ENCODE measurements around the gene ADSS1. TPM values are rescaled to one million over a fixed set of nuclear protein-coding genes. Genes with fewer than 3 reads are reported as not detected.

The ADSS1 gene
- total and polyA plus RNA-seq, 8 donors = 3.5 to 6.8 (median 5.5) TPM

- Histone ChIP-seq H3K36me3 (peaks cover 0 to 7% (median 0%) of the 10 kb centered on the region in 3 donors), H3K4me3 (no peak overlapping the region), H3K4me1 (no peaks in the 10 kb centered on the region), H3K27ac (no peak overlapping the region), H3K27me3 (no peaks in the 10 kb centered on the region), H3K9me3 (no peaks in the 10 kb centered on the region)
- no peak for ATAC-seq
- no peak for DNase-seq
- WGBS, 2 donors = 85 to 94% methylated on average over 22 to 24 of the region's 24 CpGs
- no peak for TF ChIP-seq CTCF (IDR thresholded peaks at IDR 0.05)
- intact Hi-C loops (cut with DNase I) = no loop called here
- no peak for FAIRE-seq
Measured at GRCh38 chr14:104698688-104699425, 25.2 kb upstream of the ADSS1 start.

GRCh38 chr14:104699426-104699748 lies 24.6 kb upstream of the ADSS1 start:
- FAIRE-seq = no peak
- WGBS, 2 donors = 90 to 97% methylated on average over 12 of the region's 12 CpGs

GRCh38 chr14:104700225-104700651 lies 23.8 kb upstream of the ADSS1 start:
- Histone ChIP-seq H3K27me3 (no peaks in the 10 kb centered on the region), H3K36me3 (peaks cover 0 to 7% (median 2%) of the 10 kb centered on the region in 3 donors), H3K27ac (no peak overlapping the region), H3K4me1 (no peaks in the 10 kb centered on the region), H3K4me3 (no peak overlapping the region), H3K9me3 (no peaks in the 10 kb centered on the region)
- intact Hi-C loops (cut with DNase I) = loop anchor here in 1 of 3 donors (10.0 kb wide), 1 partner anchor 45 kb away; no protein-coding TSS in a partner anchor
- 83 to 84% methylated on average over 14 of the region's 14 CpGs for WGBS, 2 donors
- FAIRE-seq (no peak), ATAC-seq (no peak), DNase-seq (no peak)
- no peak for TF ChIP-seq CTCF (IDR thresholded peaks at IDR 0.05)

More at GRCh38 chr14:104699426-104699748, 24.6 kb upstream of the ADSS1 start:
- Histone ChIP-seq H3K27ac (no peak overlapping the region), H3K27me3 (no peaks in the 10 kb centered on the region), H3K4me1 (no peaks in the 10 kb centered on the region), H3K4me3 (no peak overlapping the region), H3K9me3 (no peaks in the 10 kb centered on the region), H3K36me3 (peaks cover 0 to 7% (median 2%) of the 10 kb centered on the region in 3 donors)
- ATAC-seq (no peak), DNase-seq (no peak)
- intact Hi-C loops (cut with DNase I) = no loop called here
- TF ChIP-seq CTCF (IDR thresholded peaks at IDR 0.05) = no peak

GRCh38 chr14:104700747-104701217 lies 23.2 kb upstream of the ADSS1 start:
- intact Hi-C loops (cut with DNase I) = loop anchor here in 1 of 3 donors (10.0 kb wide), 1 partner anchor 46 kb away; no protein-coding TSS in a partner anchor
- ATAC-seq (no peak), FAIRE-seq (no peak)

More at GRCh38 chr14:104700747-104701217, 23.2 kb upstream of the ADSS1 start:
- no peaks in the 10 kb centered on the region for H3K9me3 ChIP-seq
- H3K27ac ChIP-seq = no peak overlapping the region
- no peaks in the 10 kb centered on the region for H3K27me3 ChIP-seq
- H3K4me3 ChIP-seq = no peak overlapping the region
- H3K4me1 ChIP-seq = no peaks in the 10 kb centered on the region
- no peak for DNase-seq
- H3K36me3 ChIP-seq = peaks cover 0 to 7% (median 2%) of the 10 kb centered on the region in 3 donors
- WGBS, 2 donors = 82 to 88% methylated on average over 22 of the region's 22 CpGs
- TF ChIP-seq CTCF (IDR thresholded peaks at IDR 0.05) = no peak
